ENCODE results near the gene TNRC6B. TPM values are rescaled to one million over a fixed set of nuclear protein-coding genes. Genes with fewer than 3 reads are reported as not detected.

Gene TNRC6B
- total RNA-seq, 4 donors from 2014 or later = 41.8 to 109 (median 48.2) TPM

DNA sequence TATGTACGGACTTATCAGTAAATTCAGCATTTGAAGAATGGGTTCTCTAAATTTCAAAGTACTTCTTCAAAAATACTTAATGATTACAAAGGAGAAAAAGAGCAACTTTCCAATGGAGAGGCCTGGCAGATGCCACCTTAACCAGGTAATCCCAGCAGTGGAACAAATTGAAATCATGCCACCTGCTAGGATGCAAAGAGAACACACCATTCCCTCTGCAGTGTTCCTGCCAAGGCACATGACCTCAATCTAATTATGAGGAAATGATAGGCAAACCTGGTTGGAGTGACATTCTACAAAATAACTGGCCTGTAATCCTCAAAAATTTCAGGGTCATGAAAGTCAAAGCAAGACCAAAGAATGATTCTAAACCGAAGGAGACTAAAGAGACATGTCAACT is 21.5 kb downstream of the TNRC6B start:
- no peak for DNase-seq (ENCODE audit: low spot score in 2 of 2)
- no peak for TF ChIP-seq POLR2A (IDR thresholded peaks at IDR 0.05)
- TF ChIP-seq, protein P1, sequence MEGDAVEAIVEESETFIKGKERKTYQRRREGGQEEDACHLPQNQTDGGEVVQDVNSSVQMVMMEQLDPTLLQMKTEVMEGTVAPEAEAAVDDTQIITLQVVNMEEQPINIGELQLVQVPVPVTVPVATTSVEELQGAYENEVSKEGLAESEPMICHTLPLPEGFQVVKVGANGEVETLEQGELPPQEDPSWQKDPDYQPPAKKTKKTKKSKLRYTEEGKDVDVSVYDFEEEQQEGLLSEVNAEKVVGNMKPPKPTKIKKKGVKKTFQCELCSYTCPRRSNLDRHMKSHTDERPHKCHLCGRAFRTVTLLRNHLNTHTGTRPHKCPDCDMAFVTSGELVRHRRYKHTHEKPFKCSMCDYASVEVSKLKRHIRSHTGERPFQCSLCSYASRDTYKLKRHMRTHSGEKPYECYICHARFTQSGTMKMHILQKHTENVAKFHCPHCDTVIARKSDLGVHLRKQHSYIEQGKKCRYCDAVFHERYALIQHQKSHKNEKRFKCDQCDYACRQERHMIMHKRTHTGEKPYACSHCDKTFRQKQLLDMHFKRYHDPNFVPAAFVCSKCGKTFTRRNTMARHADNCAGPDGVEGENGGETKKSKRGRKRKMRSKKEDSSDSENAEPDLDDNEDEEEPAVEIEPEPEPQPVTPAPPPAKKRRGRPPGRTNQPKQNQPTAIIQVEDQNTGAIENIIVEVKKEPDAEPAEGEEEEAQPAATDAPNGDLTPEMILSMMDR (IDR thresholded peaks at IDR 0.05) = no peak
- intact Hi-C loops (cut with DNase I; ENCODE audit: low total_unique reads) = no loop called here
- H3K4me3 ChIP-seq (ENCODE audit: low read depth, poor library complexity, severe bottlenecking) = no peak overlapping the region
- 89 to 97% methylated on average over 2 of the region's 2 CpGs for WGBS, 2 donors

DNA sequence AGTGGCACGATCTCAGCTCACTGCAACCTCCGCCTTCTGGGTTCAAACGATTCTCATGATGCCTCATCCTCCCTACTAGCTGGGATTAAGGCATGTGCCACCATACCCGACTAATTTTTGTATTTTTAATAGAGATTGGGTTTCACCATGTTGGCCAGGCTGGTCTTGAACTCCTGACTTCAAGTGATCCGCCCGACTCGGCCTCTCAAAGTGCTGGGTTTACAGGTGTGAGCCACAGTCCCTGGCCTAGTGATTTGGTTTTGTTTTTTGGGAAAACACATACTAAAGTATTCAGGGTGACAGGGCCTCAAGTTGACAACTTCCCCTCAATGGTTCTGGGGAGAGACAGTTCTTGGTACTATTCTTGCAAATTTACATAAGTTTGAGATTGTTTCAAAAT is 22.1 kb downstream of the TNRC6B start:
- intact Hi-C loops (cut with DNase I; ENCODE audit: low total_unique reads) = no loop called here
- TF ChIP-seq, protein P1 (IDR thresholded peaks at IDR 0.05) = no peak
- TF ChIP-seq POLR2A (IDR thresholded peaks at IDR 0.05) = no peak
- WGBS, 2 donors = 93 to 96% methylated on average over 7 of the region's 7 CpGs
- peak in 1 of 2 donors; percentile 58 for DNase-seq (ENCODE audit: low spot score in 2 of 2)
- no peak overlapping the region for H3K4me3 ChIP-seq (ENCODE audit: low read depth, poor library complexity, severe bottlenecking)

DNA sequence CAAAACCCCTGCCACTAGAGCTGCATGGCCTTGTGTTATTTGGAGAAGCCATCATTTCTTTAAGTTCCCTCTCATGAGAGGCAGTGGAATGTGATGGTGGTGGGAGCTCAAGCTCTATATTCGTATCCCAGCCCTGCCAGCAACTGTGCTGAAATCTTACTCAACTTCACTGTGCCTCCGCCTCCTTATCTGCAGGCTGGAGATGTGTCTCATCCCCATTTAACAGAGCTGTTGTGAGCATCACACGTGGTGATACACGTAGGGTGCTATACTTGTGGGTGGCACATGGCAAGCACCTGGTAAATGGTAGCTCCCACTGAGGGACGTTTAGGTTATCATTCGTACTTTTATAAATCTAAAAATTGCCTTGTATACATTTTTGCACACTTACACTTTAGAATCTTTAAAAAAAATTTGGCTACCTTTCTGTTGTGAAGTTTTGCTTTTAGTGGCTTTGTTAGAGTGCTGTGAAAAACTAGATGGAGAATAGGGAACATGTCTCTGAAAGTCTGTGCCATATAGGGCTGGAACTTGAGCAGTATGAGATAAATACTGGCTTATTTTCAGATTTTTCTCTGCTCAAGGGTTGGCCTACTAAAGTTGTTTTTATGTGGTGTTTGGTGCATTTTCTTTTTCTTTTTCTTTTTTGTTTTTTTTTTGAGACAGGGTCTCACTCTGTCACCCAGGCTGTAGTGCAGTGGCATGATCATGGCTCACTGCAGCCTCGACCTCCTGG is 23.2 kb downstream of the TNRC6B start:
- no peak overlapping the region for H3K4me3 ChIP-seq (ENCODE audit: low read depth, poor library complexity, severe bottlenecking)
- TF ChIP-seq, protein P1 (IDR thresholded peaks at IDR 0.05) = no peak
- no peak for TF ChIP-seq POLR2A (IDR thresholded peaks at IDR 0.05)
- 80 to 92% methylated on average over 7 of the region's 7 CpGs for WGBS, 2 donors
- no peak for DNase-seq (ENCODE audit: low spot score in 2 of 2)
- intact Hi-C loops (cut with DNase I; ENCODE audit: low total_unique reads) = no loop called here

DNA sequence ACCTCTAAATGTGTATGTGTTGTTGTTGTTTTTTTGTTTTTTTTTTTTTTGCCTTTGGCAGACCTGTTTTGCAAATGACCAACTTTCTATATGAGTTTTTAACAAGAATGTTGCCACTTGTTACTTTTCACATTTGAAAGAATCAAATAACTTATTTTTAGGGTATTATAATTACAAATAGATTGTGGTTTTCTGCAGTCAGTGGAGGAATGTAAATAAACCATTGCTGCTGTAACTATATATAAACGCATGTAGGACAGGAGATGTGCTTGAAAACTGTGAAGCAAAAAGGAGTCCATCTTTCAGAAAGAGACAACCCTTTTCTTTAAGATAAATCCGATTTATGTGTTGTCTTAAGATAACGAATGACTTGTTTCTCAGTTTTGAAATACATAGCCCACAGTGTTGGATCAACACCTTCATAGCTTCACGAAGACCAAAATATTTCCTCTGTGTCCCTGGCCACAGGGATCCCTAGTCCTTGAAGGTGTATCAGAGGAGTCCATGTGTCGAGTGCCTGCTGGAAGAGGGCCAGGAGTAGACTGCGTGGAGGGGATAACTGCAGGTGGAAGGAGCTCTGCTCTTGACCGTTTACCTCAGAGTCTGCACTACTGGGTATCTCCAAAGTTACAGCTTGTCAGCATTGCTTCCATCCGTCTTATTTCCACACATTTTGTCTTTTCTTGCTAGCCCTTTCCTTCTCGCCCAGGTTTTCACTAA is 24.7 kb downstream of the TNRC6B start:
- intact Hi-C loops (cut with DNase I; ENCODE audit: low total_unique reads) = no loop called here
- TF ChIP-seq, protein P1 (IDR thresholded peaks at IDR 0.05) = no peak
- TF ChIP-seq POLR2A (IDR thresholded peaks at IDR 0.05) = no peak
- H3K4me3 ChIP-seq (ENCODE audit: low read depth, poor library complexity, severe bottlenecking) = no peak overlapping the region
- no peak for DNase-seq (ENCODE audit: low spot score in 2 of 2)
- WGBS, 2 donors = 90 to 92% methylated on average over 9 of the region's 9 CpGs

DNA sequence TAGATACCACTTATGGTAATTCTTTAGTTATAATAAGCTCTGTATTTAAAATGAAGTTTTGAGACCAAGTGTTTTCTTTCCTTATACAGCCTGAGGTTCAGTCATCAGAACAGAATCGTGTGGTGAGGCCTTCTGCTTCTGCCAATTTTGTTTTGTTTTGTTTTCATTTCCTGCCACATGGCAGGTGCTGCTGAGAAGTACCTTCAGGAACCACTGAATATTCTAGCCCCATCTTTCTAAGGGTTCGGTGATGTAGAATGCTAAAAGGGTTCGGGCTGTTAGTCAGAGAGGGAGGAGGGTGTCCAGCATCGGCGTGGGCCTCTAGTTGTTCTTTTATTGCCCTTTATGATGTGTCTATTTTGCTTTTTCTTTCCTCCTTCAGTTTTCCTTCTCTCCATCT is 25.8 kb downstream of the TNRC6B start:
- WGBS, 2 donors = 58 to 62% methylated on average over 5 of the region's 5 CpGs
- DNase-seq (ENCODE audit: low spot score in 2 of 2) = no peak
- TF ChIP-seq POLR2A (IDR thresholded peaks at IDR 0.05) = no peak
- TF ChIP-seq, protein P1 (IDR thresholded peaks at IDR 0.05) = no peak
- intact Hi-C loops (cut with DNase I; ENCODE audit: low total_unique reads) = no loop called here
- H3K4me3 ChIP-seq (ENCODE audit: low read depth, poor library complexity, severe bottlenecking) = no peak overlapping the region

All from lower leg skin (tissue), 4 donors.